Karpas-422 (cell line): ENCODE results near the gene SELE. TPM values are rescaled to one million over a fixed set of nuclear protein-coding genes. Genes with fewer than 3 reads are reported as not detected.
"Not testable (repeated sequence)": the region's sequence is repeated elsewhere in the genome, so short reads cannot be mapped to it uniquely, and the experiment has no call there.

Source experiments
- DNase-seq: peaks from one replicate; pipeline ENCODE4 v3.0.0-alpha.2; 2015
- H2AFZ ChIP-seq: fragments of 200-600 bp; sonication (generic); 2 replicates; pipeline ENCODE4 v1.6.1; 2014; ENCODE audit warnings: antibody characterized with exemption, low read length, mixed read lengths
- H3K27ac ChIP-seq: fragments of 200-600 bp; sonication (generic); 2 replicates; pipeline ENCODE4 v1.5.1; 2014; ENCODE audit warnings: mild to moderate bottlenecking, low read length, moderate library complexity
- H3K27me3 ChIP-seq: fragments of 200-600 bp; sonication (generic); 2 replicates; pipeline ENCODE4 v1.6.1; 2014; ENCODE audit warnings: low read length, mixed read lengths
- H3K36me3 ChIP-seq: fragments of 200-600 bp; sonication (generic); 2 replicates; pipeline ENCODE4 v1.6.1; 2014; ENCODE audit warnings: low read length, mixed read lengths; ENCODE audit not compliant: insufficient read depth
- H3K4me1 ChIP-seq: fragments of 200-600 bp; sonication (generic); 2 replicates; pipeline ENCODE4 v1.6.1; 2014; ENCODE audit warnings: mild to moderate bottlenecking, low read length, mixed read lengths
- H3K4me2 ChIP-seq: fragments of 200-600 bp; sonication (generic); 2 replicates; pipeline ENCODE4 v1.6.1; 2014; ENCODE audit warnings: low read length, low read depth, mild to moderate bottlenecking; ENCODE audit not compliant: poor library complexity, severe bottlenecking
- H3K4me3 ChIP-seq: fragments of 200-600 bp; sonication (generic); 2 replicates; pipeline ENCODE4 v1.5.1; 2014; ENCODE audit warnings: mild to moderate bottlenecking, antibody characterized with exemption, low read length, mixed read lengths
- H3K79me2 ChIP-seq: fragments of 200-600 bp; sonication (generic); 2 replicates; pipeline ENCODE4 v1.6.1; 2014; ENCODE audit warnings: mild to moderate bottlenecking, low read length, mixed read lengths
- H3K9ac ChIP-seq: fragments of 200-600 bp; sonication (generic); 2 replicates; pipeline ENCODE4 v1.6.0; 2014; ENCODE audit warnings: low read length
- H3K9me2 ChIP-seq: fragments of 200-600 bp; sonication (generic), shearing (Covaris generic); replicated peaks from 2 replicates; pipeline ENCODE4 v1.6.0; 2014; ENCODE audit warnings: mild to moderate bottlenecking, low read length, moderate library complexity; ENCODE audit not compliant: insufficient read depth
- H3K9me3 ChIP-seq: fragments of 300-700, 200-600 bp; sonication (generic); 2 replicates; pipeline ENCODE4 v1.6.1; 2014; ENCODE audit warnings: low read length, mixed read lengths
- H4K20me1 ChIP-seq: fragments of 200-600 bp; sonication (generic); 2 replicates; pipeline ENCODE4 v1.6.1; 2014; ENCODE audit warnings: mild to moderate bottlenecking, antibody characterized with exemption, low read length, low read depth; ENCODE audit not compliant: insufficient read depth
- total RNA-seq: library from RNA; depleted of rRNA; stranded (reverse); fragments of >200 nt; shearing (Covaris generic); gene quantifications from 2 replicates; pipeline ENCODE4 v1.2.3, GENCODE V29; 2014; ENCODE audit warnings: low replicate concordance

SELE gene
- total RNA-seq, 1 experiment from 2014 or later: not detected

DNA sequence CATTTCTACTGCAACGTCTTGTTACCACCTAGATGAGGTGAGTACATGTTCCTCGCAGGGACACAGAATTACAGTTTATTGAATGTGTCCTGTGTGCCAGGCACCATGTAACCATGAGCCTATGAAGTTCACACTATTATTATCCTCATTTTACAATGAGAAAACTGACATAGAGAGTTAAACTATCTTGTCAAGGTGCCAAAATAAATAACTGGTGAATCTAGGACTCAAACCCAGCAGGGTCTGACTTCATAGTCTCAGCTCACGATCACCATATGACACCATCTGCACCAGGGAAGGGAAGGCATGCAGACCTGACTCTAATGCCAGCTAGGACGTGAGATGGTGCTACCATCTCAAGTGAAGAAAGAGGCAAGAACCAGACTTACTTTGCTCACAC is 2.4 kb downstream of the SELE start:
- Histone ChIP-seq H3K36me3 (no peaks in the 10 kb centered on the region), H3K79me2 (no peaks in the 10 kb centered on the region), H3K4me2 (no peak overlapping the region), H3K9me3 (no peaks in the 10 kb centered on the region), H3K4me3 (no peak overlapping the region), H3K27me3 (no peaks in the 10 kb centered on the region), H3K9me2 (no peaks in the 10 kb centered on the region), H2AFZ (no peak overlapping the region), H3K9ac (no peak overlapping the region), H3K4me1 (no peaks in the 10 kb centered on the region), H3K27ac (no peak overlapping the region), H4K20me1 (no peaks in the 10 kb centered on the region)
- no peak for DNase-seq

DNA sequence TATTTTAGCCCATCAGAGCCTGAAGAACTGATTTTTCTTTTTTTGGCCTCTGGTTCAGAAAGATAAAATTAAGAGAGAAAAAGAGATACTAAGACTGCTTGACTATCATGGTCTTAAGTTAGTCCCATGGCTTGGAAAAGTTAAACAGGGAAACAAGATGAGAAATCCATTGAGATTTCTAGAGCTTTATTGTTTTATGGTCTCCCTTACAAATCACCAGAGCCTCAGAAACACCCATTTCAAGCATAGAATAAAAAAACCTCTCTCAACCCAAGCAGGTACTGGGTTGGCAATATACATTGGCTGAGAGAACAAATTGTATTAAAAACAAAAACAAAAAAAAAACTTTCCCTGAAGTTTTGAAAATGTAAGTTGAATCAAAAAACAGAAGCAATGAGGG is 3.9 kb downstream of the SELE start:
- Histone ChIP-seq H3K27ac (no peak overlapping the region), H3K4me1 (no peaks in the 10 kb centered on the region), H3K9me3 (no peaks in the 10 kb centered on the region), H3K4me3 (no peak overlapping the region), H3K79me2 (no peaks in the 10 kb centered on the region), H4K20me1 (no peaks in the 10 kb centered on the region), H3K36me3 (no peaks in the 10 kb centered on the region), H2AFZ (no peak overlapping the region), H3K27me3 (no peaks in the 10 kb centered on the region), H3K9me2 (no peaks in the 10 kb centered on the region), H3K9ac (no peak overlapping the region), H3K4me2 (no peak overlapping the region)
- DNase-seq: no peak

DNA sequence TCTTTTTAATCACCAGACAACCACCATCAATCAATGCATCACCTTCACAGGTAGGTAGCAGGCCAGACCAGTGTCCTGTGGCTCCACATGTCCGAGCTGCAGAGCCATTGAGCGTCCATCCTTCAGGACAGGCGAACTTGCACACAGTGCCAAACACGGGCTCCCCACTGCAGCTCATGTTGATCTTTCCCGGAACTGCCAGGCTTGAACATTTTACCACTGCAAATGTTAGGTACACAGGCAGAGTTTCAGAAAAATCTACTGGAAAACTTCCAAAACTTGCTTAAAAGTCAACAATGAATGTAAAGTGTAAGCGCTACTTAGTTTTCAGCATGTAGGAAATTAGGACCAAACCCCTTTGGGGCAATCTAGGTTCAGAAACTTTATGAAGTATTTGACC is 6.6 kb downstream of the SELE start:
- Histone ChIP-seq H3K27ac (no peak overlapping the region), H3K9me3 (no peaks in the 10 kb centered on the region), H3K79me2 (no peaks in the 10 kb centered on the region), H4K20me1 (no peaks in the 10 kb centered on the region), H3K9ac (no peak overlapping the region), H3K4me1 (no peaks in the 10 kb centered on the region), H3K9me2 (no peaks in the 10 kb centered on the region), H3K4me2 (no peak overlapping the region), H3K4me3 (no peak overlapping the region), H3K27me3 (peaks cover 3% of the 10 kb centered on the region; the same call in 1 of the 2 replicates), H2AFZ (no peak overlapping the region), H3K36me3 (no peaks in the 10 kb centered on the region)
- DNase-seq: no peak

GRCh38 chr1:169726851-169727250 is 7.0 kb downstream of the SELE start:
- Histone ChIP-seq H3K27me3 (peaks cover 3% of the 10 kb centered on the region; the same call in 1 of the 2 replicates), H3K79me2 (no peaks in the 10 kb centered on the region), H3K9me2 (no peaks in the 10 kb centered on the region), H4K20me1 (no peaks in the 10 kb centered on the region), H3K4me3 (no peak overlapping the region), H2AFZ (no peak overlapping the region), H3K36me3 (no peaks in the 10 kb centered on the region), H3K9me3 (no peaks in the 10 kb centered on the region), H3K9ac (no peak overlapping the region), H3K4me1 (no peaks in the 10 kb centered on the region), H3K27ac (no peak overlapping the region), H3K4me2 (no peak overlapping the region)
- no peak for DNase-seq

DNA sequence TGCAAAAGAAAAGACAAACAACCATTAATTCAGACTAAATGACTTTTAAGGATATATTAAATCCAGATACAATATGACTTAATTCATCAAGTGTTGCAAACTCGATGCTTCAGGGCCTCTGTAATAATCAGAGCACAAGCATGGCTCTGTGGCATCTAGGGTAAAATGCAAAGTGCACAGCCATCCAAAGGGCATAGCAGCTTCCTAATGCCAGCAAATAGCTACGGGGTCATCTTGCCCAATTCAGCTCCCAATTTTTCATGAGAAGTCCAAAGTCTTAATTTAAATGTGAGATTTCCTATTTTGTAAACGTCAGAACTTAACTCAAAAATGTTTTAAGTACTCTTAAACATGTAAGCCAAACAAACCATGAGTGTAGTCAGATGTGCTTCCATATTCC is 7.9 kb downstream of the SELE start:
- H3K9ac ChIP-seq: no peak overlapping the region
- peaks cover 3% of the 10 kb centered on the region; the same call in 1 of the 2 replicates for H3K27me3 ChIP-seq
- H3K79me2 ChIP-seq: no peaks in the 10 kb centered on the region
- no peak for DNase-seq
- H3K9me2 ChIP-seq: no peaks in the 10 kb centered on the region
- H3K36me3 ChIP-seq: no peaks in the 10 kb centered on the region
- no peak overlapping the region for H3K4me3 ChIP-seq
- no peak overlapping the region for H3K27ac ChIP-seq
- H3K9me3 ChIP-seq: no peaks in the 10 kb centered on the region
- H3K4me2 ChIP-seq: no peak overlapping the region
- no peak overlapping the region for H2AFZ ChIP-seq
- no peaks in the 10 kb centered on the region for H4K20me1 ChIP-seq
- no peaks in the 10 kb centered on the region for H3K4me1 ChIP-seq

- H3K9ac ChIP-seq: no peak overlapping the region
- no peak overlapping the region for H3K4me2 ChIP-seq
- no peaks in the 10 kb centered on the region for H3K36me3 ChIP-seq
- H3K27me3 ChIP-seq: peaks cover 3% of the 10 kb centered on the region; the same call in 1 of the 2 replicates
- no peaks in the 10 kb centered on the region for H4K20me1 ChIP-seq
- H2AFZ ChIP-seq: no peak overlapping the region
- no peak for DNase-seq
- H3K4me3 ChIP-seq: no peak overlapping the region
- no peaks in the 10 kb centered on the region for H3K9me3 ChIP-seq
- no peak overlapping the region for H3K27ac ChIP-seq
- no peaks in the 10 kb centered on the region for H3K79me2 ChIP-seq
- H3K9me2 ChIP-seq: no peaks in the 10 kb centered on the region
- no peaks in the 10 kb centered on the region for H3K4me1 ChIP-seq
Observed at GRCh38 chr1:169724168-169724567, 9.7 kb downstream of the SELE start.

GRCh38 chr1:169723763-169724162 is 10.1 kb downstream of the SELE start:
- Histone ChIP-seq H3K9me2 (no peaks in the 10 kb centered on the region), H3K4me2 (no peak overlapping the region), H3K4me1 (no peaks in the 10 kb centered on the region), H3K9me3 (no peaks in the 10 kb centered on the region), H2AFZ (no peak overlapping the region), H3K36me3 (no peaks in the 10 kb centered on the region), H3K79me2 (no peaks in the 10 kb centered on the region), H4K20me1 (no peaks in the 10 kb centered on the region), H3K27me3 (peaks cover 3% of the 10 kb centered on the region; the same call in 1 of the 2 replicates), H3K27ac (no peak overlapping the region), H3K9ac (no peak overlapping the region), H3K4me3 (no peak overlapping the region)
- DNase-seq: no peak

GRCh38 chr1:169722779-169723178 is 11.1 kb downstream of the SELE start:
- no peak overlapping the region for H3K4me3 ChIP-seq
- H3K4me2 ChIP-seq: no peak overlapping the region
- H3K9me3 ChIP-seq: no peaks in the 10 kb centered on the region
- no peaks in the 10 kb centered on the region for H3K36me3 ChIP-seq
- DNase-seq: no peak
- no peak overlapping the region for H3K27ac ChIP-seq
- no peaks in the 10 kb centered on the region for H3K4me1 ChIP-seq
- H4K20me1 ChIP-seq: no peaks in the 10 kb centered on the region
- H3K9ac ChIP-seq: no peak overlapping the region
- no peak overlapping the region for H2AFZ ChIP-seq
- H3K9me2 ChIP-seq: no peaks in the 10 kb centered on the region
- peaks cover 3% of the 10 kb centered on the region; the same call in 1 of the 2 replicates for H3K27me3 ChIP-seq
- H3K79me2 ChIP-seq: no peaks in the 10 kb centered on the region

DNA sequence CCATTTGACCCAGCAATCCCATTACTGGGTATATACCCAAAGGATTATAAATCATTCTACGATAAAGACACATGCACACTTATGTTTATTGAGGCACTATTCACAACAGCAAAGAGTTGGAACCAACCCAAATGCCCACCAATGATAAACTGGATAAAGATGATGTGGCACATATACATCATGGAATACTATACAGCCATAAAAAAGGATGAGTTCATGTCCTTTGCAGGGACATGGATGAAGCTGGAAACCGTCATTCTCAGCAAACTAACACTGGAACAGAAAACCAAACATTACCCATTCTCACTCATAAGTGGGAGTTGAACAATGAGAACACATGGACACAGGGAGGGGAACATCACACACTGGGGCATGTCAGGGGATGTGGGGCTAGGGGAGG is 18.8 kb downstream of the SELE start:
- not testable (repeated sequence) for H4K20me1 ChIP-seq, H3K4me1 ChIP-seq, H3K4me2 ChIP-seq, H3K9me3 ChIP-seq, H3K4me3 ChIP-seq, H3K36me3 ChIP-seq, H2AFZ ChIP-seq, H3K27ac ChIP-seq, H3K79me2 ChIP-seq, H3K27me3 ChIP-seq, DNase-seq, H3K9ac ChIP-seq, H3K9me2 ChIP-seq
